Thyroid gland (tissue), 4 donors: ENCODE measurements around the gene C16orf96. TPM values are rescaled to one million over a fixed set of nuclear protein-coding genes. Genes with fewer than 3 reads are reported as not detected.
A peak's percentile ranks its signal among the peaks of the same experiment; 100 is the strongest.

Experiments
- DNase-seq, 2 donors: peaks; one replicate each; pipeline ENCODE4 v3.0.0-alpha.2; 2019
- H3K27ac ChIP-seq, 3 donors: fragments of 200-600 bp; sonication (generic); 1 replicate in 2 of 3; 2 replicates in 1 of 3; pipeline ENCODE4 v1.5.1; 2016 to 2019; ENCODE audit warnings: mild to moderate bottlenecking in 1 of 3, moderate library complexity in 1 of 3
- H3K27me3 ChIP-seq: fragments of 200-600 bp; sonication (generic); one replicate; pipeline ENCODE4 v1.5.1; 2019
- H3K36me3 ChIP-seq, 2 donors: fragments of 200-600 bp; sonication (generic); one replicate each; pipeline ENCODE4 v1.5.1; 2016 to 2019
- H3K4me1 ChIP-seq, 2 donors: fragments of 200-600 bp; sonication (generic); one replicate each; pipeline ENCODE4 v1.5.1; 2017 to 2019
- H3K4me3 ChIP-seq, 3 donors: fragments of 200-600 bp; sonication (generic); replicated peaks in 1 of 3; 1 replicate in 2 of 3; 2 replicates in 1 of 3; pipeline ENCODE4 v1.5.1; 2016; ENCODE audit warnings: mild to moderate bottlenecking in 1 of 3
- H3K9me3 ChIP-seq: fragments of 200-600 bp; sonication (generic); one replicate; pipeline ENCODE4 v1.5.1; 2017
- POLR2A ChIP-seq, 2 donors: fragments of 450-650 bp; IDR thresholded peaks; one replicate each; pipeline ENCODE4 v1.6.1; 2017; ENCODE audit warnings: antibody characterized with exemption in 2 of 2, mild to moderate bottlenecking in 2 of 2, moderate library complexity in 1 of 2
- WGBS, 2 donors: methylation state at CpG; one replicate each; pipeline ENCODE4 v1.1.5; 2017; 5-methylcytosine and 5-hydroxymethylcytosine counted together
- intact Hi-C: fragments of 100-400 bp; cut with DNase I; formaldehyde crosslinking; loops from one replicate; pipeline ENCODE4 v1.15.1; 2023
- total RNA-seq, 4 donors: library from RNA; depleted of rRNA; stranded (reverse); fragments of >200 nt; gene quantifications; one replicate each; pipeline ENCODE4 v1.2.3, GENCODE V29; 2016
- TF ChIP-seq, protein P1 (sequence below), 6 experiments: fragments of 200-600 bp in 3 of 6; fragments of 450-650 bp in 3 of 6; sonication (generic) in 3 of 6; IDR thresholded peaks; one replicate each; pipeline ENCODE4 v1.5.1; 2016 to 2019; ENCODE audit warnings: antibody characterized with exemption in 6 of 6, mild to moderate bottlenecking in 2 of 6, inconsistent platforms in 1 of 6, moderate library complexity in 1 of 6

The C16orf96 gene
- total RNA-seq, 4 donors from 2014 or later, result 0.11 to 0.88 (median 0.62) TPM

DNA sequence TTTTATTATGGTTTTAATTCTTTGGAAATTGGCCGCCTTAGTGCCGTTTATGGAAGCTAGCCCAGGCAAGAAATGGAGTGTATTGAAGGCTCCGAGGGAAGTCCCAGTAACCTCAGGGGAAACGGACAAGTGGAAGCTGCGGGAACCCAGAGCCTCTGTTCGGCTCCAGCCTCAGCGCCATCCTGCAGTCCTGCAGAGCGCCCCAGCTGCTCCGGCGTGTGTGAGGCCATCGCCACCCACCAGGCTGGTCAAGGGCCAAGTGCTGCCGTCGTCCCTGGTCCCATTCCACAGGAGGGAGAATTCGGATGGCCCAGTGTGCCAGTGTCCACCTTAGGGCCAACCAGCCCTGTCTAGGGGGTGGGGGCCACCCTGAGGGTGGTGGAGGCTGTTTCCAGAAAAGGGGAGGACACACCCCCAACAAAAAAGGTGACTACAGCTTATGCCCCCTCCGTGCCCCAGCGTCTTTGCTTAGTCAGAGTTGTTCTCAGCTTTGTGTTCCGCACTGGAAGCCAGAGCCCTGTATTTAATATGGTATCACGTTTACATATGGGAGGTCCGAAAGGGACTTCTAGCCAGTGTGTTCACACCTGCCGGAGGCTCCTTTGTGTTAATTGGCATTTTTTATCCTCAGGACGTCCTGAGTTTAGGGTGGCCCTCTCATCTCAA, 81.5 kb downstream of the C16orf96 start:
- no peak overlapping the region for H3K27ac ChIP-seq
- peaks cover 0 to 4% of the 10 kb centered on the region in 2 donors for H3K36me3 ChIP-seq
- H3K4me3 ChIP-seq, result no peak overlapping the region
- no peak for DNase-seq
- H3K27me3 ChIP-seq, result no peaks in the 10 kb centered on the region
- intact Hi-C loops, result no loop called here
- TF ChIP-seq, protein P1, sequence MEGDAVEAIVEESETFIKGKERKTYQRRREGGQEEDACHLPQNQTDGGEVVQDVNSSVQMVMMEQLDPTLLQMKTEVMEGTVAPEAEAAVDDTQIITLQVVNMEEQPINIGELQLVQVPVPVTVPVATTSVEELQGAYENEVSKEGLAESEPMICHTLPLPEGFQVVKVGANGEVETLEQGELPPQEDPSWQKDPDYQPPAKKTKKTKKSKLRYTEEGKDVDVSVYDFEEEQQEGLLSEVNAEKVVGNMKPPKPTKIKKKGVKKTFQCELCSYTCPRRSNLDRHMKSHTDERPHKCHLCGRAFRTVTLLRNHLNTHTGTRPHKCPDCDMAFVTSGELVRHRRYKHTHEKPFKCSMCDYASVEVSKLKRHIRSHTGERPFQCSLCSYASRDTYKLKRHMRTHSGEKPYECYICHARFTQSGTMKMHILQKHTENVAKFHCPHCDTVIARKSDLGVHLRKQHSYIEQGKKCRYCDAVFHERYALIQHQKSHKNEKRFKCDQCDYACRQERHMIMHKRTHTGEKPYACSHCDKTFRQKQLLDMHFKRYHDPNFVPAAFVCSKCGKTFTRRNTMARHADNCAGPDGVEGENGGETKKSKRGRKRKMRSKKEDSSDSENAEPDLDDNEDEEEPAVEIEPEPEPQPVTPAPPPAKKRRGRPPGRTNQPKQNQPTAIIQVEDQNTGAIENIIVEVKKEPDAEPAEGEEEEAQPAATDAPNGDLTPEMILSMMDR (IDR thresholded peaks at IDR 0.05), result no peak
- no peak for TF ChIP-seq POLR2A (IDR thresholded peaks at IDR 0.05)
- H3K4me1 ChIP-seq, result peaks cover 11 to 13% of the 10 kb centered on the region in 2 donors
- WGBS, 2 donors, result 73 to 87% methylated on average over 19 to 21 of the region's 21 CpGs
- H3K9me3 ChIP-seq, result no peaks in the 10 kb centered on the region

DNA sequence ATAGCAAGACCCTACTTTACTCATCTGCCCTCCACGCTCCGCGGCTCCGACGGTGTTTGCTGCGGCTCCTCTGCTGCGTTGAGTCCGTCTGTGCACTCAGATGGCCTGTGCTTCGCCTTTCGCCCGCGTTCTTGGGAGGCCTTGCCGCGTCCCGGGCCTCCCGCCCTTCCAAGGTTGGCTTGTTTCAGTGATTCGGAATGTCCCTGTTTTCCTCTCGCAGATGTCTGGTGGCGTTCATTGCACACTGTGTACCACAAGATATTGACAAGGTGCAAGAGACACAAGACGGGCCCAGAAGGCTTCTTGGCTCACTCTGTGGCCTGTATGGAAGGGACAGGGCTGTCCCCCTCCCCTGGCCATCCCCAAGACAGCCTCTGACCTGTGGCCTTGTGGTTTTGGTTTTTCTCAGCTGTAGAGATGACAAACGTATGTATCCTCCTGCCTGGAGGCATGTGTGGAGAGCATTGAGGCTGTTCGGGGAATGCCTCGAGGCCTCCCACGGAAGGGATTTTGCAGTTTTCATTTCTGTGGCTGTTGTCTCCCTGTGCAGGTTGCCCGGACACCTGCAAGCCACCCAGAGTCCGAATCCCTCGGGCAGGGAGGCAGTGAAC, 83.9 kb downstream of the C16orf96 start:
- 90 to 95% methylated on average over 22 to 26 of the region's 27 CpGs for WGBS, 2 donors
- Histone ChIP-seq H3K36me3 (no peaks in the 10 kb centered on the region), H3K9me3 (no peaks in the 10 kb centered on the region), H3K27me3 (no peaks in the 10 kb centered on the region), H3K4me1 (peaks cover 15 to 19% of the 10 kb centered on the region in 2 donors), H3K27ac (peak overlapping the region in 1 of 3 donors; percentile 28), H3K4me3 (no peak overlapping the region)
- intact Hi-C loops, result no loop called here
- TF ChIP-seq POLR2A (IDR thresholded peaks at IDR 0.05), result no peak
- no peak for DNase-seq

DNA sequence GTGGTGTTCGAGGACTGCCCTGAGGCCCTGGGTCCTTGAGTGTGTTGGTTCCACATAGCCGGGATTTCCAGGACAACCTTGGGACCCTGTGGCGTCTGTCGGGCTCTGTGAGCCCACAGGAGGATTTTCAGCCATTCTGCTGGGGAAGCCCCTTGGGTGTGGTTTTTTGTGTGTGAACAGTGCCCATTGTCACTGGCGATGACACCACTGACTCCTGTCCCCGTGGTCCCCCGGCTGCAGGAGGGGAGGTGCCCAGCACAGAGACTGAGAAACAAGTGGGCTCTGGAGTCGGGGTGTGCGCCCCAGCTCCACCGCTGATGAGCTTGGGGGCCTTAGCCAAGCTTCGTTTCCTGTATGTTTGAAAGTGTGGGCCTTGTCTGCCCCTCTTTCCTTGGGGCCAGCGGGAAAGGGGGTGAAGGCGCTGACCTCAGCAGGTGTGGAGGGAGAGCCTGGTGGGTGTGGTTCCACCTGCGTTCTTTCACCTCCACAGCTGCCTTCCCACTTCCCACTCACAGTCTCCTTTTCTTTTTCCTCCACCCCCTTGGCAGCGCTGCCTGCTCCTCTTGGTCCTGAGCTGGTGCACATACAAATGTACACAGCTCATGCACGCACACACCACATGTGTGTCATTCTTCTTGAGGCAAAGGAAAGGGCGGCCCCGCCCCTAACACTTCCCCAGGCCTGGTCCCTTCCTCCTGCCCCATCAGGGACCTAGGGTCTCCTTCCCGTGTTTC, 84.6 kb downstream of the C16orf96 start:
- H3K36me3 ChIP-seq, result no peaks in the 10 kb centered on the region
- no peak overlapping the region for H3K4me3 ChIP-seq
- H3K27me3 ChIP-seq, result no peaks in the 10 kb centered on the region
- peak overlapping the region in 1 of 3 donors; percentile 28 for H3K27ac ChIP-seq
- peak; percentile 76 to 79 for DNase-seq
- TF ChIP-seq POLR2A (IDR thresholded peaks at IDR 0.05), result no peak
- TF ChIP-seq, protein P1 (IDR thresholded peaks at IDR 0.05), result no peak
- WGBS, 2 donors, result 69 to 74% methylated on average over 14 to 19 of the region's 19 CpGs
- intact Hi-C loops, result no loop called here
- H3K4me1 ChIP-seq, result peaks cover 15 to 19% of the 10 kb centered on the region in 2 donors
- H3K9me3 ChIP-seq, result no peaks in the 10 kb centered on the region

DNA sequence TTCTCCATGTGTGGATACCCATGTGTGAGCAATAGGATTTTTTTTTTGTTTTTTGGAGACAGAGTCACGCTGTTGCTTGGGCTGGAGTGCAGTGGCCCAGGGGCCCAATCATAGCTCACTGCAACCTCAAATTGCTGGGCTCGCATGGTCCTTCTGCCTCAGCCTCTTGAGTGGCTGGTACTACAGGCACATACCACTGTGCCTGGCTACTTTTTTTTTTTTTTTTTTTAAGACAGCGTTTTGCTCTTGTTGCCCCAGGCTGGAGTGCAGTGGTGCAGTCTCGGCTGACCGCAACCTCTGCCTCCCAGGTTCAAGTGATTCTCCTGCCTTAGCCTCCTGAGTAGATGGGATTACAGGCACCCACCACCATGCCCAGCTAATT, 85.2 kb downstream of the C16orf96 start:
- no peaks in the 10 kb centered on the region for H3K9me3 ChIP-seq
- H3K4me3 ChIP-seq, result no peak overlapping the region
- 63 to 67% methylated on average over 5 of the region's 5 CpGs for WGBS, 2 donors
- TF ChIP-seq POLR2A (IDR thresholded peaks at IDR 0.05), result no peak
- TF ChIP-seq, protein P1 (IDR thresholded peaks at IDR 0.05), result no peak
- peak overlapping the region in 1 of 3 donors; percentile 2 for H3K27ac ChIP-seq
- H3K4me1 ChIP-seq, result peaks cover 15 to 19% of the 10 kb centered on the region in 2 donors
- intact Hi-C loops, result no loop called here
- H3K36me3 ChIP-seq, result no peaks in the 10 kb centered on the region
- no peak for DNase-seq
- no peaks in the 10 kb centered on the region for H3K27me3 ChIP-seq

DNA sequence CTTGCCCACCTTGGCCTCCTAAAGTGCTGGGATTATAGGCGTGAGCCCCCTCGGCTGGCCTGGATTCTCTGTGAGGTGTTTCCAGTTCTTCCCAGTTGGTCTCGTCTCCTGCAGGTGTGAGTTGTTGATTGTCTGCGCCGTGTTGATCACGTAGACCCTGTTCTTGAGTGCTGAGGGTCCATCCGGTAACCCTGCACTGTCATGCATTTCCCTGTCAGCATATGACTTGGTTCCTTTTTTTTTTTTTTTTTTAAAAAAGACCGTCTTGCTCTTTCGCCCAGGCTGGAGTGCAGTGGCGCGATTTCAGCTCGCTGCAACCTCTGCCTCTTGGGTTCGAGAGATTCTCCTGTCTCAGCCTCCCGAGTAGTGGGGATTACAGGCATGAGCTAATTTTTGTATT, 85.8 kb downstream of the C16orf96 start:
- H3K27me3 ChIP-seq, result no peaks in the 10 kb centered on the region
- H3K4me1 ChIP-seq, result peaks cover 15 to 19% of the 10 kb centered on the region in 2 donors
- no peak for DNase-seq
- no peak for TF ChIP-seq POLR2A (IDR thresholded peaks at IDR 0.05)
- H3K27ac ChIP-seq, result peak overlapping the region in 1 of 3 donors; percentile 2
- H3K4me3 ChIP-seq, result no peak overlapping the region
- no peaks in the 10 kb centered on the region for H3K36me3 ChIP-seq
- 90 to 91% methylated on average over 14 of the region's 14 CpGs for WGBS, 2 donors
- H3K9me3 ChIP-seq, result no peaks in the 10 kb centered on the region
- intact Hi-C loops, result no loop called here
